ENCODE results near the gene ASL. TPM values are rescaled to one million over a fixed set of nuclear protein-coding genes. Genes with fewer than 3 reads are reported as not detected.
"Not testable (repeated sequence)": the region's sequence is repeated elsewhere in the genome, so short reads cannot be mapped to it uniquely, and the experiment has no call there.

Gene ASL
- total RNA-seq, 1 donor from 2014 or later = 26.6 TPM

GRCh38 chr7:66060796-66061195 lies 14.8 kb upstream of the ASL start:
- Mint-ChIP-seq H3K27ac (ENCODE audit: unreplicated experiment) (no peak overlapping the region), H3K27me3 (ENCODE audit: unreplicated experiment) (no peaks in the 10 kb centered on the region), H3K4me3 (ENCODE audit: unreplicated experiment) (no peak overlapping the region), H3K9me3 (ENCODE audit: unreplicated experiment) (peaks cover 1% of the 10 kb centered on the region), H3K4me1 (ENCODE audit: low read depth, unreplicated experiment) (no peaks in the 10 kb centered on the region), H3K36me3 (ENCODE audit: unreplicated experiment) (no peaks in the 10 kb centered on the region)
- DNase-seq = no peak
- TF ChIP-seq CTCF (IDR thresholded peaks at IDR 0.05; ENCODE audit: partially characterized antibody, unreplicated experiment) = no peak

- Mint-ChIP-seq H3K9me3 (ENCODE audit: unreplicated experiment) (peaks cover 1% of the 10 kb centered on the region), H3K27ac (ENCODE audit: unreplicated experiment) (no peak overlapping the region), H3K36me3 (ENCODE audit: unreplicated experiment) (no peaks in the 10 kb centered on the region), H3K4me1 (ENCODE audit: low read depth, unreplicated experiment) (no peaks in the 10 kb centered on the region), H3K27me3 (ENCODE audit: unreplicated experiment) (peaks cover 2% of the 10 kb centered on the region), H3K4me3 (ENCODE audit: unreplicated experiment) (no peak overlapping the region)
- no peak for TF ChIP-seq CTCF (IDR thresholded peaks at IDR 0.05; ENCODE audit: partially characterized antibody, unreplicated experiment)
- DNase-seq = no peak
These were observed 5.9 kb upstream of the ASL start for GRCh38 chr7:66069732-66070131.

- no peak for TF ChIP-seq CTCF (IDR thresholded peaks at IDR 0.05; ENCODE audit: partially characterized antibody, unreplicated experiment)
- no peak overlapping the region for H3K27ac Mint-ChIP-seq (ENCODE audit: unreplicated experiment)
- H3K4me3 Mint-ChIP-seq (ENCODE audit: unreplicated experiment) = no peak overlapping the region
- no peak for DNase-seq
- H3K9me3 Mint-ChIP-seq (ENCODE audit: unreplicated experiment) = peaks cover 1% of the 10 kb centered on the region
- H3K4me1 Mint-ChIP-seq (ENCODE audit: low read depth, unreplicated experiment) = no peaks in the 10 kb centered on the region
- H3K27me3 Mint-ChIP-seq (ENCODE audit: unreplicated experiment) = peaks cover 2% of the 10 kb centered on the region
- no peaks in the 10 kb centered on the region for H3K36me3 Mint-ChIP-seq (ENCODE audit: unreplicated experiment)
These were observed 5.4 kb upstream of the ASL start for GRCh38 chr7:66070222-66070621.

GRCh38 chr7:66072208-66072607 lies 3.4 kb upstream of the ASL start:
- not testable (repeated sequence) for H3K4me1 Mint-ChIP-seq (ENCODE audit: low read depth, unreplicated experiment); H3K9me3 Mint-ChIP-seq (ENCODE audit: unreplicated experiment); DNase-seq; H3K36me3 Mint-ChIP-seq (ENCODE audit: unreplicated experiment); H3K27ac Mint-ChIP-seq (ENCODE audit: unreplicated experiment); H3K4me3 Mint-ChIP-seq (ENCODE audit: unreplicated experiment); H3K27me3 Mint-ChIP-seq (ENCODE audit: unreplicated experiment)

GRCh38 chr7:66076462-66077329 lies 1.1 kb downstream of the ASL start:
- Mint-ChIP-seq H3K4me1 (ENCODE audit: low read depth, unreplicated experiment) (no peaks in the 10 kb centered on the region), H3K27me3 (ENCODE audit: unreplicated experiment) (peaks cover 6% of the 10 kb centered on the region), H3K27ac (ENCODE audit: unreplicated experiment) (no peak overlapping the region), H3K9me3 (ENCODE audit: unreplicated experiment) (peaks cover under 1% of the 10 kb centered on the region), H3K4me3 (ENCODE audit: unreplicated experiment) (peak overlapping the region; percentile 96), H3K36me3 (ENCODE audit: unreplicated experiment) (no peaks in the 10 kb centered on the region)
- no peak for TF ChIP-seq CTCF (IDR thresholded peaks at IDR 0.05; ENCODE audit: partially characterized antibody, unreplicated experiment)
- no peak for DNase-seq
